Spleen (tissue), 11 donors: Measurements from ENCODE around the gene IFNGR2. TPM values are rescaled to one million over a fixed set of nuclear protein-coding genes. Genes with fewer than 3 reads are reported as not detected.
A peak's percentile ranks its signal among the peaks of the same experiment; 100 is the strongest.
"Not testable (repeated sequence)": the region's sequence is repeated elsewhere in the genome, so short reads cannot be mapped to it uniquely, and the experiment has no call there.

Experiments used
- DNase-seq: peaks from one replicate; pipeline ENCODE4 v3.0.0-alpha.2; 2020
- H3K27ac ChIP-seq, 8 donors: fragments of 200-600 bp; sonication (generic) in 7 of 8; 1 replicate in 4 of 8; 2 replicates in 4 of 8; pipeline versions ENCODE4 v1.5.0 to v1.8.0; 2016 to 2021; ENCODE audit warnings: inconsistent platforms in 4 of 8, mild to moderate bottlenecking in 4 of 8, moderate library complexity in 1 of 8
- H3K27me3 ChIP-seq, 7 donors: fragments of 200-600 bp; sonication (generic) in 6 of 7; replicated peaks in 1 of 7; 1 replicate in 4 of 7; 2 replicates in 3 of 7; pipeline versions ENCODE4 v1.5.0 to v1.8.0; 2016 to 2021; ENCODE audit warnings: inconsistent platforms in 3 of 7, mild to moderate bottlenecking in 1 of 7
- H3K36me3 ChIP-seq, 6 donors: fragments of 200-600 bp; sonication (generic) in 5 of 6; 1 replicate in 4 of 6; 2 replicates in 2 of 6; pipeline versions ENCODE4 v1.5.0 to v1.8.0; 2016 to 2021; ENCODE audit warnings: inconsistent platforms in 2 of 6
- H3K4me1 ChIP-seq, 6 donors: fragments of 200-600 bp; sonication (generic) in 5 of 6; 1 replicate in 3 of 6; 2 replicates in 3 of 6; pipeline versions ENCODE4 v1.5.0 to v1.8.0; 2016 to 2021; ENCODE audit warnings: inconsistent platforms in 3 of 6
- H3K4me3 ChIP-seq, 8 donors: fragments of 200-600 bp; sonication (generic) in 7 of 8; 1 replicate in 4 of 8; 2 replicates in 4 of 8; pipeline versions ENCODE4 v1.5.0 to v1.8.0; 2016 to 2021; ENCODE audit warnings: inconsistent platforms in 4 of 8, mild to moderate bottlenecking in 4 of 8, moderate library complexity in 2 of 8
- H3K9me3 ChIP-seq, 8 donors: fragments of 200-600 bp; sonication (generic) in 7 of 8; 1 replicate in 4 of 8; 2 replicates in 4 of 8; pipeline versions ENCODE4 v1.5.0 to v1.8.0; 2016 to 2021; ENCODE audit warnings: inconsistent platforms in 4 of 8
- CTCF ChIP-seq, 11 experiments: fragments of 200-600 bp in 7 of 11; fragments of 450-650 bp in 4 of 11; sonication (generic) in 4 of 11; IDR thresholded peaks in 8 of 11; conservative IDR thresholded peaks in 3 of 11; 1 replicate in 7 of 11; 2 replicates in 4 of 11; pipeline versions ENCODE4 v1.4.0 to v1.8.0; 2016 to 2021; ENCODE audit warnings: antibody characterized with exemption in 11 of 11, inconsistent platforms in 4 of 11, mild to moderate bottlenecking in 1 of 11
- POLR2A ChIP-seq, 3 donors: fragments of 450-650 bp; IDR thresholded peaks; one replicate each; pipeline ENCODE4 v1.5.1; 2017; ENCODE audit warnings: antibody characterized with exemption in 3 of 3, mild to moderate bottlenecking in 1 of 3
- POLR2AphosphoS5 ChIP-seq, 3 donors: sonication (generic); formaldehyde crosslinking; IDR thresholded peaks; one replicate each; pipeline ENCODE4 v1.5.1; 2017; ENCODE audit warnings: antibody characterized with exemption in 3 of 3
- WGBS, 5 donors: extraction: QIAGEN DNeasy Blood & Tissue Kit in 3 of 5; methylation state at CpG; one replicate each; pipeline versions ENCODE4 v1.1.5 to v1.1.7; 2013 to 2018; 5-methylcytosine and 5-hydroxymethylcytosine counted together
- intact Hi-C: fragments of 100-400 bp; cut with DNase I; formaldehyde crosslinking; loops from one replicate; pipeline ENCODE4 v1.15.0; 2023; ENCODE audit warnings: low total_unique reads
- polyA plus RNA-seq, 3 donors: library from polyadenylated mRNA; stranded (reverse); fragments of 200-250 nt; gene quantifications; one replicate each; pipeline ENCODE4 v1.2.1, GENCODE V29; 2013
- total RNA-seq, 7 donors: library from RNA; depleted of rRNA in 3 of 7; stranded (reverse); fragments of >200 nt in 3 of 7; fragmentation: NEBNext Ultra II Directional in 4 of 7; extraction: Animal tissue kit (Norgen Biotek cat#: 25700) in 4 of 7; gene quantifications; one replicate each; pipeline versions ENCODE4 v1.1.0 to v1.2.1, GENCODE V29; 2016 to 2021
- donor health status: healthy with polysubstance abuse.
- donor health status: DM: no; HTN: no; CAD: no; lungs with moderate emphysema.
- donor health status: DM: no; HTN: no; CAD: no.
- donor health status: Bipolar disorder and iron deficiency.
- donor health status: healthy.
- donor health status: DM: no; HTN: no; CAD: no.
- donor health status: DM: yes; HTN: yes; CAD: no.

The IFNGR2 gene
- total and polyA plus RNA-seq, 10 donors, result 73.6 to 133 (median 99.0) TPM

GRCh38 chr21:33403786-33404585, 773 bp downstream of the IFNGR2 start:
- H3K9me3 ChIP-seq, result no peaks in the 10 kb centered on the region
- TF ChIP-seq POLR2A (IDR thresholded peaks at IDR 0.05), result peak in 2 of 3 donors; percentile 3 to 61
- no peak for TF ChIP-seq CTCF (IDR thresholded peaks at IDR 0.05 in 8 of 11, conservative IDR thresholded peaks at IDR 0.05 in 3 of 11)
- peak; percentile 72 to 77 (median 74) for TF ChIP-seq POLR2AphosphoS5 (IDR thresholded peaks at IDR 0.05)
- peaks cover 32 to 91% (median 73%) of the 10 kb centered on the region in 6 donors for H3K4me1 ChIP-seq
- H3K36me3 ChIP-seq, result peaks cover 0 to 27% (median 0%) of the 10 kb centered on the region in 6 donors
- intact Hi-C loops, result no loop called here
- H3K27me3 ChIP-seq, result peaks cover 0 to 25% (median 0%) of the 10 kb centered on the region in 7 donors
- H3K27ac ChIP-seq, result peak overlapping the region; percentile 91 to 100 (median 99)
- H3K4me3 ChIP-seq, result peak overlapping the region; percentile 68 to 93 (median 80)
- WGBS, 5 donors, result 2 to 9% (median 4%) methylated on average over 20 to 47 of the region's 47 CpGs
- DNase-seq, result peak; percentile 90

DNA sequence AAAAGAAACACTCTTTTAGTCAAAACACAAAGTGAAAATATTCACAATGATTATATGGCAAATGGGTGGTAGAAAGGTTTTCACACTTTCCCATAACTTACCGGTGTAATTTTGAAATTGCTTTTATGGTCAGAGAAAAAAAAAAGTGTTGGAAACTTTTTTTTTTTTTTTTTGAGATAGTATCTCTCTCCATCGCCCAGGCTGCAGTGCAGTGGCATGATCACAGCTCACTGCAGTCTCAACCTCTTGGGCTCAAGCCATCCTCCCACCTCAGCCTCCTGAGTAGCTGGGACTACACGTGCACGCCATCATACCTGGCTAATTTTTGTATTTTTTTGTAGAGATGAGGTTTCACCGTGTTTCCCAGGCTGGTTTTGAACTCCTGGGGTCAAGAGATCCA, 3.3 kb downstream of the IFNGR2 start:
- DNase-seq, result no peak
- Histone ChIP-seq H3K4me3 (peak overlapping the region in 1 of 8 donors; percentile 93), H3K27ac (peak overlapping the region in 7 of 8 donors; percentile 97 to 100 (median 99)), H3K27me3 (peaks cover 0 to 25% (median 0%) of the 10 kb centered on the region in 7 donors), H3K36me3 (peaks cover 0 to 52% (median 9%) of the 10 kb centered on the region in 6 donors), H3K4me1 (peaks cover 32 to 91% (median 72%) of the 10 kb centered on the region in 6 donors), H3K9me3 (no peaks in the 10 kb centered on the region)
- TF ChIP-seq POLR2A (IDR thresholded peaks at IDR 0.05) (no peak), POLR2AphosphoS5 (IDR thresholded peaks at IDR 0.05) (no peak), CTCF (IDR thresholded peaks at IDR 0.05 in 8 of 11, conservative IDR thresholded peaks at IDR 0.05 in 3 of 11) (no peak)
- intact Hi-C loops, result no loop called here
- WGBS, 5 donors, result 46 to 51% (median 49%) methylated on average over 5 of the region's 5 CpGs

GRCh38 chr21:33411949-33412430, 8.8 kb downstream of the IFNGR2 start:
- WGBS, 5 donors, result 78 to 88% (median 82%) methylated on average over 8 of the region's 8 CpGs

DNA sequence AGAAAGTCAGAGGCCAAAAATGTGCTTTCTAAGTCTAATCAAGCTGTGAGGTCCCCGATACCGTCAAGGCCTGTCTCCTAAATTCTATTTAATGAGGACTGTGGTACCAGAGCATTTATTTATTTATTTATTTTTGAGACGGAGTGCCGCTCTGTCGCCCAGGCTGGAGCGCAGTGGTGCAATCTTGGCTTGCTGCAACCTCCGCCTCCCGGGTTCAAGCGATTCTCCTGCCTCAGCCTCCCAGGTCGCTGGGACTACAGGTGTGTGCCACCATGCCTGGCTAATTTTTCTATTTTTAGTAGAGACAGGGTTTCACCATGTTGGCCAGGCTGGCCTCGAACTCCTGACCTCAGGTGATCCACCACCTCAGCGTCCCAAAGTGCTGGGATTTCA, 9.2 kb downstream of the IFNGR2 start:
- H3K4me3 ChIP-seq, H3K9me3 ChIP-seq, intact Hi-C loops, DNase-seq, H3K27me3 ChIP-seq: not testable (repeated sequence)
- H3K36me3 ChIP-seq, result peaks cover 0 to 99% (median 56%) of the 10 kb centered on the region in 6 donors
- 85 to 90% (median 87%) methylated on average over 12 of the region's 12 CpGs for WGBS, 5 donors
- H3K27ac ChIP-seq, result peak overlapping the region in 7 of 8 donors; percentile 2 to 77 (median 15)
- peaks cover 16 to 93% (median 58%) of the 10 kb centered on the region in 6 donors for H3K4me1 ChIP-seq

More at GRCh38 chr21:33411949-33412430, 8.8 kb downstream of the IFNGR2 start:
- intact Hi-C loops, result no loop called here
- Histone ChIP-seq H3K36me3 (peaks cover 0 to 99% (median 52%) of the 10 kb centered on the region in 6 donors), H3K9me3 (no peaks in the 10 kb centered on the region), H3K27ac (peak overlapping the region in 7 of 8 donors; percentile 2 to 77 (median 29)), H3K4me1 (peaks cover 20 to 93% (median 63%) of the 10 kb centered on the region in 6 donors), H3K4me3 (no peak overlapping the region), H3K27me3 (no peaks in the 10 kb centered on the region)
- TF ChIP-seq POLR2A (IDR thresholded peaks at IDR 0.05) (no peak), CTCF (IDR thresholded peaks at IDR 0.05 in 8 of 11, conservative IDR thresholded peaks at IDR 0.05 in 3 of 11) (no peak), POLR2AphosphoS5 (IDR thresholded peaks at IDR 0.05) (peak in 1 of 3 donors; percentile 19)
- DNase-seq, result no peak
